Neural crest cell (in vitro differentiated cells): ENCODE data around the gene SLC46A1. TPM values are rescaled to one million over a fixed set of nuclear protein-coding genes. Genes with fewer than 3 reads are reported as not detected.
A peak's percentile ranks its signal among the peaks of the same experiment; 100 is the strongest.

Experiments
- DNase-seq: peaks from one replicate; pipeline ENCODE4 v3.0.0; 2021; ENCODE audit warnings: low read depth, mixed read lengths, low spot score
- H3K27ac Mint-ChIP-seq: one replicate; pipeline ENCODE4 v1.8.0; 2021; ENCODE audit warnings: mild to moderate bottlenecking, mixed read lengths; ENCODE audit not compliant: unreplicated experiment
- H3K27me3 Mint-ChIP-seq: 2 replicates; pipeline ENCODE4 v1.8.0; 2021; ENCODE audit warnings: low read depth, mild to moderate bottlenecking, mixed read lengths
- H3K36me3 Mint-ChIP-seq: 2 replicates; pipeline ENCODE4 v1.8.0; 2021; ENCODE audit warnings: low read depth, mild to moderate bottlenecking, mixed read lengths
- H3K4me1 Mint-ChIP-seq: 2 replicates; pipeline ENCODE4 v1.8.0; 2021; ENCODE audit warnings: mixed read lengths
- H3K4me3 Mint-ChIP-seq: one replicate; pipeline ENCODE4 v1.8.0; 2021; ENCODE audit warnings: mild to moderate bottlenecking, mixed read lengths
- H3K9me3 Mint-ChIP-seq: 2 replicates; pipeline ENCODE4 v1.8.0; 2021; ENCODE audit warnings: mixed read lengths
- total RNA-seq: library from RNA; stranded (reverse); gene quantifications from 2 replicates; pipeline ENCODE4 v1.2.1, GENCODE V29; 2021
- TF ChIP-seq, protein P1 (sequence below): fragments of 200-600 bp; sonication (generic); conservative IDR thresholded peaks from 2 replicates; pipeline ENCODE4 v1.5.0; 2021; ENCODE audit warnings: antibody characterized with exemption, mild to moderate bottlenecking

Gene SLC46A1
- total RNA-seq, 1 donor from 2014 or later, result 16.8 TPM

DNA sequence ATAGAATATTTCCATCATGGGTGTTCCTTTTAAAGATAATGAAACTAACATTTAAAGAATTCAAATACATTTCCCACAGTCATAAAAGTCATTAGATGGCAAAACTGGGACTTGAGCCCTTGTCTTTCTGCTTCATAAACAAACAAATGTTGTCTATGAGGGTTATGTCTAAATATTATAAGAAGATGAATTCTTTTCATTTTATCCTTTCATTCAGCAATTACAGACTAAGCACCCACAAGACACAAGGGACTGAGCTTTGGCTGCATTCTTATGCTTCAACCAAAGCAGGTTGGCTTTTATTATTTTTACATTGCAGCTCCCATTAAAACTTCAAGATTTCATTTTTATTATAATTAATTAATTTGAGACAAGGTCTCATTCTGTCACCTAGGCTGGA, 19.6 kb downstream of the SLC46A1 start:
- Mint-ChIP-seq H3K9me3 (no peaks in the 10 kb centered on the region), H3K27ac (no peak overlapping the region), H3K4me1 (peaks cover 7% of the 10 kb centered on the region), H3K27me3 (peaks cover 21% of the 10 kb centered on the region), H3K36me3 (peaks cover 30% of the 10 kb centered on the region), H3K4me3 (no peak overlapping the region)
- TF ChIP-seq, protein P1, sequence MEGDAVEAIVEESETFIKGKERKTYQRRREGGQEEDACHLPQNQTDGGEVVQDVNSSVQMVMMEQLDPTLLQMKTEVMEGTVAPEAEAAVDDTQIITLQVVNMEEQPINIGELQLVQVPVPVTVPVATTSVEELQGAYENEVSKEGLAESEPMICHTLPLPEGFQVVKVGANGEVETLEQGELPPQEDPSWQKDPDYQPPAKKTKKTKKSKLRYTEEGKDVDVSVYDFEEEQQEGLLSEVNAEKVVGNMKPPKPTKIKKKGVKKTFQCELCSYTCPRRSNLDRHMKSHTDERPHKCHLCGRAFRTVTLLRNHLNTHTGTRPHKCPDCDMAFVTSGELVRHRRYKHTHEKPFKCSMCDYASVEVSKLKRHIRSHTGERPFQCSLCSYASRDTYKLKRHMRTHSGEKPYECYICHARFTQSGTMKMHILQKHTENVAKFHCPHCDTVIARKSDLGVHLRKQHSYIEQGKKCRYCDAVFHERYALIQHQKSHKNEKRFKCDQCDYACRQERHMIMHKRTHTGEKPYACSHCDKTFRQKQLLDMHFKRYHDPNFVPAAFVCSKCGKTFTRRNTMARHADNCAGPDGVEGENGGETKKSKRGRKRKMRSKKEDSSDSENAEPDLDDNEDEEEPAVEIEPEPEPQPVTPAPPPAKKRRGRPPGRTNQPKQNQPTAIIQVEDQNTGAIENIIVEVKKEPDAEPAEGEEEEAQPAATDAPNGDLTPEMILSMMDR, result no peak
- DNase-seq, result no peak

DNA sequence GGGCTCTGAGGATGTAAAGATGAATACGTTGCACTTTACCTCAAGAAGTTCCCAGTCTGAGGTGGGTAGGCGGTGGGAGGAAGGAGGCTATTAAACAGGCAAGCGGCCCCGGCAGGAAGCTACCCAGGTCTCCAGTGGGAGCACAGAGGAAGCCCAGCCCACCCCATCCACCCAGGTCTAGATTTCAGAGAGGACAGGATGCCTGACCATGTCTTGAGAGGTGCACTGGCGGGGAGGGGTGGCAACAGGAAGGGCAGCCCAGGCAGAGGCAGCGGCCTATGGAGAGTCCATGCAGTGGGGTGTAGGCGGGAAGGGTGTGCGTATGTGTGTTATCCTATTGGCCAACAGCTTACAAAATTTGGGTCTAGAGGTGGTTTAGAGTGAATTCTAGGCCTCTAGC, 20.6 kb downstream of the SLC46A1 start:
- Mint-ChIP-seq H3K4me3 (no peak overlapping the region), H3K36me3 (peaks cover 23% of the 10 kb centered on the region), H3K27me3 (peaks cover 28% of the 10 kb centered on the region), H3K4me1 (peaks cover 9% of the 10 kb centered on the region), H3K9me3 (no peaks in the 10 kb centered on the region), H3K27ac (no peak overlapping the region)
- DNase-seq, result no peak
- TF ChIP-seq, protein P1, result no peak

DNA sequence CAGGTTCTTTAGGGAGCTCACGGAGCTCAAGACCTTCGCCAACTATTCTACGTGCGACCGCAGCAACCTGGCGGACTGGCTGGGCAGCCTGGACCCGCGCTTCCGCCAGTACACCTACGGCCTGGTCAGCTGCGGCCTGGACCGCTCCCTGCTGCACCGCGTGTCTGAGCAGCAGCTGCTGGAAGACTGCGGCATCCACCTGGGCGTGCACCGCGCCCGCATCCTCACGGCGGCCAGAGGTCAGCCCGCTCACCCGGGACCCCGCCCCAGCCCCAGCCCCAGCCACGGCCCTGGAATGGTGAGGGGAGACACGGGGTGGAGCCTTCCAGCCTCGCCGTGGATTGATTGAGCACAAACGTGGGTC, 21.0 kb downstream of the SLC46A1 start:
- Mint-ChIP-seq H3K4me1 (peaks cover 13% of the 10 kb centered on the region), H3K27me3 (peaks cover 32% of the 10 kb centered on the region), H3K4me3 (no peak overlapping the region), H3K36me3 (peaks cover 23% of the 10 kb centered on the region), H3K9me3 (no peaks in the 10 kb centered on the region), H3K27ac (no peak overlapping the region)
- TF ChIP-seq, protein P1, result no peak
- no peak for DNase-seq

DNA sequence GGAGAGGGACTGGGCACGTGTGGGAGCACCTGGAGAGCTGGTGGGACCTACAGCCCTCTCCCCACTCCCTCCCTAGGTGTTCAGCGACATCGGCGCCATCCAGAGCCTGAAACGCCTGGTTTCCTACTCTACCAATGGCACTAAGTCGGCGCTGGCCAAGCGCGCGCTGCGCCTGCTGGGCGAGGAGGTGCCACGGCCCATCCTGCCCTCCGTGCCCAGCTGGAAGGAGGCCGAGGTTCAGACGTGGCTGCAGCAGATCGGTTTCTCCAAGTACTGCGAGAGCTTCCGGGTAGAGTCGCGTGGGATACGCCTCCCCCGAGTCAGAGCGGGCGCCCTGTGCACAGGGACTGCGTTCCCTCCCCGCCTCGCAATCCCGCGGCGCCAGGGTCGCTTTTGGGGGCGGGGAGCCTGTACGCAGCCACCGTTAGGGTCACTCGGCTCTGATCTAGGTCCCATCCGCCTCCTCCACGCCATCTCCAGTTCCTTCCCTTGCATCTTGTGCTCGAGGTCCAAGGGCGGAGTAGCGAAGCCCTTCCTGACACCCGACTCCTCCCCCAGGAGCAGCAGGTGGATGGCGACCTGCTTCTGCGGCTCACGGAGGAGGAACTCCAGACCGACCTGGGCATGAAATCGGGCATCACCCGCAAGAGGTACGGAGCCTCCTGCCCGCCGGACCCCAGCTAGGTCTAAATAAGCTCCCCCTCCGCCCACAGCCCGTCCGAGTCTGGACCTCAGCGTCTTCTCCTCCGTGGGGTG, 21.6 kb downstream of the SLC46A1 start:
- Mint-ChIP-seq H3K36me3 (peaks cover 21% of the 10 kb centered on the region), H3K27ac (no peak overlapping the region), H3K27me3 (peaks cover 35% of the 10 kb centered on the region), H3K4me3 (no peak overlapping the region), H3K4me1 (peaks cover 13% of the 10 kb centered on the region), H3K9me3 (no peaks in the 10 kb centered on the region)
- DNase-seq, result no peak
- TF ChIP-seq, protein P1, result no peak

DNA sequence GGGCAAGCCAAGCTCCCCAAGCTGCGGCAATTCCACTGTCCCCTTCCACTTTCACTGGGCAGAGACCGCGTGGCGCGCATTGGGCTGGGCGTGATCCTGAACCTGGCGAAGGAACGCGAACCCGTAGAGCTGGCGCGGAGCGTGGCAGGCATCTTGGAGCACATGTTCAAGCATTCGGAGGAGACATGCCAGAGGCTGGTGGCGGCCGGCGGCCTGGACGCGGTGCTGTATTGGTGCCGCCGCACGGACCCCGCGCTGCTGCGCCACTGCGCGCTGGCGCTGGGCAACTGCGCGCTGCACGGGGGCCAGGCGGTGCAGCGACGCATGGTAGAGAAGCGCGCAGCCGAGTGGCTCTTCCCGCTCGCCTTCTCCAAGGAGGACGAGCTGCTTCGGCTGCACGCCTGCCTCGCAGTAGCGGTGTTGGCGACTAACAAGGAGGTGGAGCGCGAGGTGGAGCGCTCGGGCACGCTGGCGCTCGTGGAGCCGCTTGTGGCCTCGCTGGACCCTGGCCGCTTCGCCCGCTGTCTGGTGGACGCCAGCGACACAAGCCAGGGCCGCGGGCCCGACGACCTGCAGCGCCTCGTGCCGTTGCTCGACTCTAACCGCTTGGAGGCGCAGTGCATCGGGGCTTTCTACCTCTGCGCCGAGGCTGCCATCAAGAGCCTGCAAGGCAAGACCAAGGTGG, 24.7 kb downstream of the SLC46A1 start:
- Mint-ChIP-seq H3K27me3 (peaks cover 35% of the 10 kb centered on the region), H3K4me1 (peaks cover 13% of the 10 kb centered on the region), H3K27ac (no peak overlapping the region), H3K36me3 (peaks cover 17% of the 10 kb centered on the region), H3K4me3 (no peak overlapping the region), H3K9me3 (no peaks in the 10 kb centered on the region)
- peak; percentile 38 for DNase-seq
- TF ChIP-seq, protein P1, result peak; percentile 54
